Measurements from ENCODE around the gene NR1H4.
A peak's percentile ranks its signal among the peaks of the same experiment; 100 is the strongest.
"Not testable (repeated sequence)": the region's sequence is repeated elsewhere in the genome, so short reads cannot be mapped to it uniquely, and the experiment has no call there.

NR1H4 gene

GRCh38 chr12:100573292-100574186, 99.9 kb downstream of the NR1H4 start, which contains the start of gene GAS2L3:
GAS2L3 (plus strand) TSS chr12:100573684; CDS start chr12:100594905, 21,221 bp downstream.
- peak; percentile 90 for DNase-seq (ENCODE audit: low spot score)

GRCh38 chr12:100574187-100575074, 100.8 kb downstream of the NR1H4 start:
- no peak for DNase-seq (ENCODE audit: low spot score)

DNA sequence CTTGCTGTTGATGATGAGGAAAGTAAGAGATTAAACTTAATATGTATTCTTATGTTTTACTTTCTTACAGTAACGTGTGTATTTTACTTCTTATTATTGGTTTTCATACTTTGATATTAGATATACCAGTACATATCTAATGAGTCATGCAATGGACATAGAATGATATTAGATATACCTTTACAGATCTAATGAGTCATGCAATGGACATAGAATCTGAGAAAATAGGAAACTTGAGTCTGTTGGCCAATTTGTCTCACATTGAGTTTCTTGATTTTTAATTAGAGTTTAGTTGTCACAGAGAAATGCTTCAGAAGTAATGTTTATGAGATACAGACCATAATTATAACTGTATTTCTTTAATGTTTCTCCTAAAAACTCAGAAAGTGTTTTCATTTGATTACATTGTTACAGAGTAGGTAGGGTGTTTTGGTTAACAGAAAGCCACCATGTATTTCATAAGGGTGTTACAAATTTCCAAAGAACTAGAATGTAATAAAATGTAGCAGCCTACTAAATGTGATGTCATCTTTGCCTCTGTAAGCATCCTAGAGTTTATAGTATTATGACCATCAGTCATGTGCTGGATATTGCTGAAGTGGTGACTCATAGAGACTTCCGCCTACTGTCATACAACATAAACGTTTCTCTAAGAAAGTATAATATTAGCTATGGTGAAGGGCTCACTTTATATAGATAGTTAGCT, 102.8 kb downstream of the NR1H4 start:
- DNase-seq (ENCODE audit: low spot score), result no peak

DNA sequence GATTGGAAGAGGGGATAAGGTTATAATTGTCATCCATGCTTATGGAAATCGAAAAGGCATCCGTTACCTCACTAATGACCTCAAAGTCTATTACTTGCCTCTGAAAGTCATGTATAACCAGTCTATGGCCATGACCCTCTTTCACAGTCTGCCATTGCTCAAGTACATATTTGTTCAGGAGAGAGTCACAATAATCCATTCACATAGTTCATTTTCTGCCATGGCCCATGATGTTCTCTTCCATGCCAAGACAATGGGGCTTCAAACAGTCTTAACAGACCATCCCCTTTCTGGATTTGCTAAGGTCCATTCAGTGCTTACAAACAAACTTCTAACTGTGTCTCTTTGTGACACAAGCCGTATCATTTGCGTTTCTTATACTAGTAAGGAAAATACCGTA, 105.3 kb downstream of the NR1H4 start:
- no peak for DNase-seq (ENCODE audit: low spot score)

GRCh38 chr12:100579844-100580243, 106.2 kb downstream of the NR1H4 start:
- DNase-seq (ENCODE audit: low spot score), result no peak

DNA sequence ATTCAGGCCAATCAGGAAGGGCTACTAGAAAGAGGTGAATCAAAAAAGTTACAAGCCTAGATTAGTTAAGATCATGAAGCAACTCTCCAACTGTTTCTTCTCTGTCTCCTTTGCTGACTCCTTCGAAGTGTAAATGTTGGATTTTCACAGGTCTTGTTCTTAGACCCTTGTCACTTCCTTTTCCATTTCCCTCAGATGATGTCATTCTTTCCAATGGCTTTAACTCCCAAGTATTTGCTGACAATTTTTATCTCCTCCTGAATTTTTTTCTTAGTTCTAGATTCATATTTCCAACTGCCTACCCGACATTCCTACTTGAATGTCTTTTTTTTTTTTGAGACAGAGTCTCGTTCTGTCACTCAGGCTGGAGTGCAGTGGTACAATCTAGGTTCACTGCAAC, 110.6 kb downstream of the NR1H4 start:
- no peak for DNase-seq (ENCODE audit: low spot score)

DNA sequence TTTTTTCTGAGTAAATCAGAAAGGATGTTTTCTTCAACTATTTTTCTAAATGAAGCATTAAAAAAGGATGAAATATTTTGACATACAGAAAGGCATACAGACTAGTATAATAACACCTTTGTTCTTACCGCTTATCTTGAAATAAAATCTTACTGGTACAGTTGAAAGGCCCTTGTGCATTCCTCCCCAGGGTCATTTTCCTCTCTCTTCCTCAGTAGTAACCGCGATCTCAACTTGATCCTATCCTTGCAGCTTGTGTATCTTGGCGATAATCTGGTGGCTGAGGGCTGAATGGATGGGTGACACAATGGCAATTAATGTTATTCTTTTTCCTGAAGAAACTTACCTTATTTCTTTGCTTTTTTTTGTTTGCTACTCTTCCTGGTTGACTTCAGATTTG, 118.3 kb downstream of the NR1H4 start:
- no peak for DNase-seq (ENCODE audit: low spot score)

GRCh38 chr12:100593490-100593889, 119.8 kb downstream of the NR1H4 start:
- no peak for DNase-seq (ENCODE audit: low spot score)

GRCh38 chr12:100601626-100602025, 128.0 kb downstream of the NR1H4 start:
- no peak for DNase-seq (ENCODE audit: low spot score)

DNA sequence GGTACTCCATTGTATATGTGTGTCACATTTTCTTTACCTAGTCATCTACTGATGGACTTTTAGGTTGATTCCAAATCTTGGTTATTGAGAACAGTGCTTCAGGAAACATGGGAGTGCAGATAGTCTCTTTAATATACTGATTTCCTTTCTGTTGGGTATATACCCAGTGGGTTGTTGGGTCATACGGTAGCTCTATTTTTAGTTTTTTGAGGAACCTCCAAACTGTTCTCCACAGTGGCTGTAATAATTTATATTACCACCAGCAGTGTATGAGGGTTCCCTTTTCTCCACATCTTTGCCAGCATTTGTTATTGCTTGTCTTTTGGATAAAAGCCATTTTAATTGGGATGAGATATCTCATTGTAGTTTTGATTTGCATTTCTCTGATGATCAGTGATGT, 129.3 kb downstream of the NR1H4 start:
- not testable (repeated sequence) for DNase-seq (ENCODE audit: low spot score)

DNA sequence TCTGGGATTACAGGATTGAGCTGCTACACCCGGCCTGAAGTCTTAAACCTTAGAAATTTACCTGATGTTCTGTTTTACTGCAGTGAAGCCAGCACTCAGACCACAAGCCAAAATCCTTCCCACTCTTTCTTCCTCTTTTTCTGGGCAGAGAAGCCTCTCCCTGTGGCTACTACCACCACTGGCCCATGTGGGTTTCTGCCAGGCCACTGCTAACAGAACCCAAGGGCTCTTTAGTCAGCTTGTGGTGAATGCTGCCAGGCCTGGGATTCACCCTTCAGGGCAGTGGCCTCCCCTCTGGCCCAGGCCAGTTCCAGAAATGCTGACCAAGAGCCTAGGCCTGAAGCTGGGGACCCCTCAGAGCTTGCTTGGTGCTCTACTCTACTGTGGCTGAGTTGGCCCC, 135.1 kb downstream of the NR1H4 start:
- peak; percentile 51 for DNase-seq (ENCODE audit: low spot score)

DNA sequence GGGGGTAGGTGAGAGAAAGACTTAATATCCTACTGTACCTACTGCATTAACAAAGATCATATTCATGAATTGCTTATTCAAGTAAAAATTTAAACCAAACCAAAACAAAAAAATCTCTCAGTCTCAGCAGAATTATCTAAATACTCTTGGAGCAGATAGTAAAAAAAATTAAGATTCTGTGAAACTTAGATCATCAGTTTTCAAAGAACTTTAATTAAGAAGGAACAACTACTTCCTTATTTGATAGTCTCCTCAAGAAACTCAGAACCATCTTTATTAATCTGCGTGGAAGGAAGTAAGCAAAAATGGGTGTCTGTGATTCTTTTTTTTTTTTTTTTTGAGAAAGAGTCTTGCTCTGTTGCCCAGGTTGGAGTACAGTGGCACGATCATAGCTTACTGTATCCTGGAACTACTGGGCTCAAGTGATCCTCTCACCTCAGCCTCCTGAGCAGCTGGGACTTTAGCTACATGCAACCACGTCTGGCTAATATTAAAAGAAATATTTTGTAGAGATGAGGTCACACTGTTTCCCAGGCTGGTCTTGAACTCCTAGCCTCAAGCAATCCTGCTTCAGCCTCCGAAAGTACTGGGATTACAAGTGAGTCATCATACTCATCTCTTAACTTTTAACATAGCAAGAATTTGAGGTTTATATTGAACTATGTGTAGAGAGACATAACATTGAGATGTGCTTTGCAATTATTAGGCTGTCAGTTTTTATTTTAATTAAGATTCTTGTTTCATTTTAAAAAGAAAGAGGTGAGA, 137.2 kb downstream of the NR1H4 start:
- no peak for DNase-seq (ENCODE audit: low spot score)

DNA sequence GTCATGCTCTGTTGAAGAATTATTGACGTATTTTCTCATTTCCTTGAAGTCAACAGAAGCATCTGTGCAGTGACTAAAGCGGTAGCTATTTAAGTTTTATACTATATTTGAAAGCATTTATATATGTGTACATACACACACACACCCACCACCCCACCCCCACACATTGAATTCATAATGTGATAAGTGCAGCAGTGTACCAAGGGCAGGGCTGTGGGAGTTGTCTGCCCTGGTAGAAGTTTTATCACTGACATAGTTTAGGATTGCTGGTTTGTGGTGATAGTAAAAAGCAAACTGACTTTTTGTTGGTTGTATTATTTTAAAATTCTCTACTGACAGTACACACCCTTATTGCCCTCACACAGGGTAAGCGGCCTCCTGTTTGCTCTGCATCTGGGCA, 138.9 kb downstream of the NR1H4 start:
- no peak for DNase-seq (ENCODE audit: low spot score)

Measured in Ammon's horn (tissue), 1 donor.